Colonic mucosa (tissue), 4 donors: Measurements from ENCODE around the gene CADPS. TPM values are rescaled to one million over a fixed set of nuclear protein-coding genes. Genes with fewer than 3 reads are reported as not detected.

ENCODE experiments used
- DNase-seq: peaks from one replicate; pipeline ENCODE4 v3.0.0-alpha.2; 2020
- H3K27ac ChIP-seq: fragments of 200-600 bp; one replicate; pipeline ENCODE4 v1.8.0; 2021
- H3K27me3 ChIP-seq: fragments of 200-600 bp; one replicate; pipeline ENCODE4 v1.8.0; 2021
- H3K36me3 ChIP-seq: fragments of 200-600 bp; one replicate; pipeline ENCODE4 v1.8.0; 2021
- H3K4me1 ChIP-seq: fragments of 200-600 bp; one replicate; pipeline ENCODE4 v1.8.0; 2021; ENCODE audit warnings: mild to moderate bottlenecking
- H3K4me3 ChIP-seq: fragments of 200-600 bp; one replicate; pipeline ENCODE4 v1.8.0; 2021
- H3K9ac ChIP-seq, 2 donors: one replicate each; pipeline ENCODE4 v1.7.0; 2013; ENCODE audit warnings: control low read depth in 2 of 2, low read depth in 2 of 2, low read length in 2 of 2
- H3K9me3 ChIP-seq: fragments of 200-600 bp; one replicate; pipeline ENCODE4 v1.8.0; 2021
- CTCF ChIP-seq: fragments of 200-600 bp; IDR thresholded peaks from one replicate; pipeline ENCODE4 v1.8.0; 2022; ENCODE audit warnings: antibody characterized with exemption, mild to moderate bottlenecking
- intact Hi-C: fragments of 100-400 bp; cut with DNase I; formaldehyde crosslinking; loops from one replicate; pipeline ENCODE4 v1.14.1; 2022
- total RNA-seq, 2 donors: library from RNA; stranded (reverse); fragmentation: NEBNext Ultra II Directional in 1 of 2; extraction: Animal tissue kit (Norgen Biotek cat#: 25700) in 1 of 2; gene quantifications; one replicate each; pipeline ENCODE4 v1.2.1, GENCODE V29; 2021
- donor health status: healthy.
- donor health status: DM: no; HTN: no; CAD: no.
- donor health status: DM: no; HTN: no; CAD: no.

The CADPS gene
- total RNA-seq, 2 donors from 2014 or later, result 2.9 to 6.1 TPM

GRCh38 chr3:62771331-62772072 lies 103.7 kb downstream of the CADPS start:
- DNase-seq, result no peak
- H3K36me3 ChIP-seq, result no peaks in the 10 kb centered on the region
- H3K4me1 ChIP-seq, result no peaks in the 10 kb centered on the region
- H3K4me3 ChIP-seq, result no peak overlapping the region
- no peak overlapping the region for H3K27ac ChIP-seq
- H3K9me3 ChIP-seq, result no peaks in the 10 kb centered on the region
- intact Hi-C loops, result no loop called here
- H3K27me3 ChIP-seq, result no peaks in the 10 kb centered on the region
- no peak for TF ChIP-seq CTCF
- H3K9ac ChIP-seq, result no peak overlapping the region

- Histone ChIP-seq H3K4me1 (no peaks in the 10 kb centered on the region), H3K9me3 (no peaks in the 10 kb centered on the region), H3K9ac (no peak overlapping the region), H3K4me3 (no peak overlapping the region), H3K27ac (no peak overlapping the region), H3K27me3 (no peaks in the 10 kb centered on the region), H3K36me3 (no peaks in the 10 kb centered on the region)
- no peak for TF ChIP-seq CTCF
- DNase-seq, result no peak
- intact Hi-C loops, result no loop called here
Measured at GRCh38 chr3:62768896-62769295, 106.3 kb downstream of the CADPS start.

GRCh38 chr3:62761711-62762110 lies 113.5 kb downstream of the CADPS start:
- no peak for DNase-seq
- no peak overlapping the region for H3K9ac ChIP-seq
- no peaks in the 10 kb centered on the region for H3K9me3 ChIP-seq
- H3K27ac ChIP-seq, result no peak overlapping the region
- H3K36me3 ChIP-seq, result no peaks in the 10 kb centered on the region
- no peaks in the 10 kb centered on the region for H3K4me1 ChIP-seq
- intact Hi-C loops, result no loop called here
- no peaks in the 10 kb centered on the region for H3K27me3 ChIP-seq
- no peak overlapping the region for H3K4me3 ChIP-seq
- no peak for TF ChIP-seq CTCF

GRCh38 chr3:62761311-62761710 lies 113.9 kb downstream of the CADPS start:
- H3K27ac ChIP-seq, result no peak overlapping the region
- no peaks in the 10 kb centered on the region for H3K27me3 ChIP-seq
- H3K36me3 ChIP-seq, result no peaks in the 10 kb centered on the region
- no peaks in the 10 kb centered on the region for H3K9me3 ChIP-seq
- no peak for DNase-seq
- no peak overlapping the region for H3K4me3 ChIP-seq
- no peaks in the 10 kb centered on the region for H3K4me1 ChIP-seq
- intact Hi-C loops, result no loop called here
- no peak for TF ChIP-seq CTCF
- no peak overlapping the region for H3K9ac ChIP-seq

- H3K4me3 ChIP-seq, result no peak overlapping the region
- no peak overlapping the region for H3K27ac ChIP-seq
- TF ChIP-seq CTCF, result no peak
- DNase-seq, result no peak
- no peaks in the 10 kb centered on the region for H3K36me3 ChIP-seq
- H3K4me1 ChIP-seq, result no peaks in the 10 kb centered on the region
- H3K9me3 ChIP-seq, result no peaks in the 10 kb centered on the region
- H3K27me3 ChIP-seq, result no peaks in the 10 kb centered on the region
- no peak overlapping the region for H3K9ac ChIP-seq
- intact Hi-C loops, result no loop called here
Measured at GRCh38 chr3:62758296-62759066, 116.7 kb downstream of the CADPS start.
